ENCODE results near the gene SHROOM3. TPM values are rescaled to one million over a fixed set of nuclear protein-coding genes. Genes with fewer than 3 reads are reported as not detected.

The SHROOM3 gene
- total RNA-seq, 1 donor from 2014 or later, result 0.05 TPM

Other genes starting within 250 kb of the SHROOM3 start
- 1.5 and 1.7 TPM in 2 replicates for gene SCARB2, start 221.4 kb upstream of the SHROOM3 start, total RNA-seq
- not detected in 2 replicates for gene FAM47E, start 183.5 kb upstream of the SHROOM3 start, total RNA-seq
- 0.14 and 0.35 TPM in 2 replicates for gene STBD1, start 128.5 kb upstream of the SHROOM3 start, total RNA-seq
- gene CCDC158, start 14.1 kb upstream of the SHROOM3 start, total RNA-seq, result not detected in 2 replicates

All from activated CD4-positive, alpha-beta T cell treated with anti-CD3 and anti-CD28 coated beads, Interleukin-2, amount 10 ng/mL, durations not matched to agents 24 days and 14 days (primary cell).